Neural progenitor cell (in vitro differentiated cells): ENCODE measurements around the gene EPHA3. TPM values are rescaled to one million over a fixed set of nuclear protein-coding genes. Genes with fewer than 3 reads are reported as not detected.
A peak's percentile ranks its signal among the peaks of the same experiment; 100 is the strongest.

Source experiments
- DNase-seq: peaks from one replicate; pipeline ENCODE4 v3.0.0-alpha.2; 2016; ENCODE audit warnings: low spot score
- H2AFZ ChIP-seq: fragments of 200-600 bp; sonication (generic); replicated peaks from 2 replicates; pipeline ENCODE4 v1.6.1; 2016; ENCODE audit warnings: antibody characterized with exemption
- H3F3A ChIP-seq: fragments of 200-600 bp; sonication (generic); 2 replicates; pipeline ENCODE4 v1.6.1; 2016; ENCODE audit warnings: antibody characterized with exemption, low read depth
- H3K27ac ChIP-seq: fragments of 200-600 bp; sonication (generic); 2 replicates; pipeline ENCODE4 v1.5.1; 2016; ENCODE audit warnings: mild to moderate bottlenecking
- H3K27me3 ChIP-seq: fragments of 200-600 bp; sonication (generic); 2 replicates; pipeline ENCODE4 v1.6.1; 2016; ENCODE audit warnings: mild to moderate bottlenecking, moderate library complexity
- H3K36me3 ChIP-seq: fragments of 200-600 bp; sonication (generic); 2 replicates; pipeline ENCODE4 v1.5.1; 2016
- H3K4me1 ChIP-seq: fragments of 200-600 bp; sonication (generic); 2 replicates; pipeline ENCODE4 v1.6.1; 2016; ENCODE audit warnings: mixed run types
- H3K4me2 ChIP-seq: fragments of 200-600 bp; sonication (generic); 2 replicates; pipeline ENCODE4 v1.6.1; 2016
- H3K4me3 ChIP-seq: fragments of 200-600 bp; sonication (generic); 2 replicates; pipeline ENCODE4 v1.5.1; 2016
- H3K79me2 ChIP-seq: fragments of 200-600 bp; sonication (generic); 2 replicates; pipeline ENCODE4 v1.6.1; 2016; ENCODE audit warnings: low read depth
- H3K9ac ChIP-seq: fragments of 200-600 bp; sonication (generic); 2 replicates; pipeline ENCODE4 v1.6.1; 2016
- H3K9me3 ChIP-seq: fragments of 200-600 bp; sonication (generic); 2 replicates; pipeline ENCODE4 v1.5.1; 2016; ENCODE audit warnings: low read depth
- H4K20me1 ChIP-seq: fragments of 200-600 bp; sonication (generic); 2 replicates; pipeline ENCODE4 v1.6.1; 2016; ENCODE audit warnings: low read depth
- H3K27ac Mint-ChIP-seq: 3 replicates; pipeline ENCODE4 v1.8.0; 2021; ENCODE audit warnings: mixed read lengths
- H3K27me3 Mint-ChIP-seq: 2 replicates; pipeline ENCODE4 v1.8.0; 2022; ENCODE audit warnings: low read depth, mild to moderate bottlenecking, inconsistent platforms, moderate library complexity, mixed read lengths; ENCODE audit not compliant: insufficient read depth
- H3K36me3 Mint-ChIP-seq: 3 replicates; pipeline ENCODE4 v1.8.0; 2021; ENCODE audit warnings: mixed read lengths
- H3K4me1 Mint-ChIP-seq: 3 replicates; pipeline ENCODE4 v1.8.0; 2021; ENCODE audit warnings: mixed read lengths
- H3K4me3 Mint-ChIP-seq: 3 replicates; pipeline ENCODE4 v1.8.0; 2021; ENCODE audit warnings: mild to moderate bottlenecking, moderate library complexity, mixed read lengths
- H3K9me3 Mint-ChIP-seq: 3 replicates; pipeline ENCODE4 v1.8.0; 2020; ENCODE audit warnings: mixed read lengths
- CTCF ChIP-seq: fragments of 200-600 bp; sonication (generic); IDR thresholded peaks from 2 replicates; pipeline ENCODE4 v1.5.1; 2017; ENCODE audit warnings: antibody characterized with exemption, mild to moderate bottlenecking
- EZH2 ChIP-seq: fragments of 200-600 bp; sonication (generic); IDR thresholded peaks from 2 replicates; pipeline ENCODE4 v1.6.1; 2017; ENCODE audit warnings: antibody characterized with exemption, mild to moderate bottlenecking, moderate library complexity
- EZH2phosphoT487 ChIP-seq: fragments of 200-600 bp; sonication (generic); IDR thresholded peaks from 2 replicates; pipeline ENCODE4 v1.6.1; 2017; ENCODE audit warnings: antibody characterized with exemption
- total RNA-seq: library from RNA; depleted of rRNA; stranded (reverse); fragments of >200 nt; gene quantifications from 2 replicates; pipeline ENCODE4 v1.2.3, GENCODE V29; 2015; ENCODE audit warnings: low replicate concordance

Gene EPHA3
- total RNA-seq, 1 donor from 2014 or later, result 0.36 TPM

GRCh38 chr3:89314454-89315098 lies 207.2 kb downstream of the EPHA3 start:
- peaks cover 2% of the 10 kb centered on the region for H3K9me3 Mint-ChIP-seq
- H3K4me1 ChIP-seq, result no peaks in the 10 kb centered on the region
- TF ChIP-seq CTCF (peak; percentile 47), EZH2phosphoT487 (no peak), EZH2 (no peak)
- no peak overlapping the region for H3K4me3 ChIP-seq
- no peaks in the 10 kb centered on the region for H3K79me2 ChIP-seq
- H2AFZ ChIP-seq, result no peak overlapping the region
- H3K27me3 ChIP-seq, result no peaks in the 10 kb centered on the region
- no peak overlapping the region for H3K4me3 Mint-ChIP-seq
- no peak overlapping the region for H3K4me2 ChIP-seq
- no peak overlapping the region for H3K9ac ChIP-seq
- no peaks in the 10 kb centered on the region for H3K9me3 ChIP-seq
- no peaks in the 10 kb centered on the region for H3K36me3 Mint-ChIP-seq
- DNase-seq, result peak; percentile 59
- peaks cover 22% of the 10 kb centered on the region for H3K4me1 Mint-ChIP-seq
- H3K36me3 ChIP-seq, result no peaks in the 10 kb centered on the region
- H4K20me1 ChIP-seq, result no peaks in the 10 kb centered on the region
- no peaks in the 10 kb centered on the region for H3K27me3 Mint-ChIP-seq
- H3K27ac ChIP-seq, result no peak overlapping the region
- no peaks in the 10 kb centered on the region for H3F3A ChIP-seq
- no peak overlapping the region for H3K27ac Mint-ChIP-seq

GRCh38 chr3:89315750-89316470 lies 208.5 kb downstream of the EPHA3 start:
- no peaks in the 10 kb centered on the region for H3K36me3 Mint-ChIP-seq

GRCh38 chr3:89320186-89320585 lies 212.8 kb downstream of the EPHA3 start:
- no peaks in the 10 kb centered on the region for H3K9me3 ChIP-seq
- no peak overlapping the region for H3K4me3 ChIP-seq
- no peaks in the 10 kb centered on the region for H3F3A ChIP-seq
- no peak overlapping the region for H3K4me3 Mint-ChIP-seq
- H3K36me3 ChIP-seq, result no peaks in the 10 kb centered on the region
- no peak for TF ChIP-seq EZH2phosphoT487
- no peak for TF ChIP-seq CTCF
- no peak for TF ChIP-seq EZH2
- no peak overlapping the region for H3K4me2 ChIP-seq
- no peaks in the 10 kb centered on the region for H3K79me2 ChIP-seq
- H3K27me3 ChIP-seq, result no peaks in the 10 kb centered on the region
- no peaks in the 10 kb centered on the region for H3K9me3 Mint-ChIP-seq
- no peaks in the 10 kb centered on the region for H3K36me3 Mint-ChIP-seq
- peaks cover 16% of the 10 kb centered on the region for H3K4me1 Mint-ChIP-seq
- H3K27ac Mint-ChIP-seq, result no peak overlapping the region
- H3K27me3 Mint-ChIP-seq, result no peaks in the 10 kb centered on the region
- DNase-seq, result no peak
- H3K9ac ChIP-seq, result no peak overlapping the region
- no peaks in the 10 kb centered on the region for H4K20me1 ChIP-seq
- H3K27ac ChIP-seq, result no peak overlapping the region
- H3K4me1 ChIP-seq, result no peaks in the 10 kb centered on the region
- H2AFZ ChIP-seq, result no peak overlapping the region

More at GRCh38 chr3:89315750-89316470, 208.5 kb downstream of the EPHA3 start:
- Histone ChIP-seq H3K9me3 (no peaks in the 10 kb centered on the region), H4K20me1 (no peaks in the 10 kb centered on the region), H3F3A (no peaks in the 10 kb centered on the region), H3K36me3 (no peaks in the 10 kb centered on the region), H3K79me2 (no peaks in the 10 kb centered on the region), H3K4me3 (no peak overlapping the region), H3K4me2 (no peak overlapping the region), H3K9ac (no peak overlapping the region), H2AFZ (no peak overlapping the region), H3K27ac (no peak overlapping the region), H3K4me1 (no peaks in the 10 kb centered on the region), H3K27me3 (no peaks in the 10 kb centered on the region)
- DNase-seq, result no peak
- H3K27ac Mint-ChIP-seq, result no peak overlapping the region
- H3K4me3 Mint-ChIP-seq, result no peak overlapping the region
- H3K9me3 Mint-ChIP-seq, result peaks cover 2% of the 10 kb centered on the region
- TF ChIP-seq EZH2phosphoT487 (no peak), EZH2 (no peak), CTCF (no peak)
- H3K4me1 Mint-ChIP-seq, result peaks cover 18% of the 10 kb centered on the region
- H3K27me3 Mint-ChIP-seq, result no peaks in the 10 kb centered on the region
